GM11168 (cell line): ENCODE data around the gene NXN.
"Not testable (repeated sequence)": the region's sequence is repeated elsewhere in the genome, so short reads cannot be mapped to it uniquely, and the experiment has no call there.

ENCODE experiments used
- in situ Hi-C: fragments of 300-500 bp; cut with MboI; formaldehyde crosslinking; loops from one replicate; pipeline ENCODE4 v1.12.0; 2022; ENCODE audit warnings: low sequenced_read_pairs; ENCODE audit not compliant: unreplicated experiment

Gene NXN

GRCh38 chr17:848402-848801, 131.2 kb downstream of the NXN start:
- in situ Hi-C loops = no loop called here

GRCh38 chr17:846901-847843, 132.4 kb downstream of the NXN start:
- in situ Hi-C loops = no loop called here

- in situ Hi-C loops = no loop called here
Measured at GRCh38 chr17:841313-841712, 138.3 kb downstream of the NXN start.

GRCh38 chr17:838486-838885, 141.1 kb downstream of the NXN start:
- in situ Hi-C loops = no loop called here

- in situ Hi-C loops = no loop called here
Measured at GRCh38 chr17:836151-836550, 143.4 kb downstream of the NXN start.

- in situ Hi-C loops = not testable (repeated sequence)
Measured at GRCh38 chr17:835721-836120, 143.9 kb downstream of the NXN start.

GRCh38 chr17:835263-835662, 144.3 kb downstream of the NXN start:
- in situ Hi-C loops = no loop called here

GRCh38 chr17:834136-834535, 145.4 kb downstream of the NXN start:
- in situ Hi-C loops = no loop called here

- in situ Hi-C loops = no loop called here
Measured at GRCh38 chr17:830950-831349, 148.6 kb downstream of the NXN start.

- in situ Hi-C loops = no loop called here
Measured at GRCh38 chr17:830381-830780, 149.2 kb downstream of the NXN start.

GRCh38 chr17:829614-830013, 150.0 kb downstream of the NXN start:
- in situ Hi-C loops = not testable (repeated sequence)

- in situ Hi-C loops = no loop called here
Measured at GRCh38 chr17:828761-829160, 150.8 kb downstream of the NXN start.

GRCh38 chr17:826778-827177, 152.8 kb downstream of the NXN start:
- in situ Hi-C loops = no loop called here

GRCh38 chr17:825216-825615, 154.4 kb downstream of the NXN start:
- in situ Hi-C loops = no loop called here

- in situ Hi-C loops = no loop called here
Measured at GRCh38 chr17:824378-824777, 155.2 kb downstream of the NXN start.

- in situ Hi-C loops = no loop called here
Measured at GRCh38 chr17:823501-823902, 156.1 kb downstream of the NXN start.

GRCh38 chr17:819251-819650, 160.3 kb downstream of the NXN start:
- in situ Hi-C loops = no loop called here

- in situ Hi-C loops = no loop called here
Measured at GRCh38 chr17:814371-814770, 165.2 kb downstream of the NXN start.

- in situ Hi-C loops = no loop called here
Measured at GRCh38 chr17:812638-813204, 166.9 kb downstream of the NXN start.

- in situ Hi-C loops = no loop called here
Measured at GRCh38 chr17:811051-811784, 168.4 kb downstream of the NXN start.
